Measurements from ENCODE around the gene KIAA1328. TPM values are rescaled to one million over a fixed set of nuclear protein-coding genes. Genes with fewer than 3 reads are reported as not detected.

KIAA1328 gene
- total RNA-seq, 1 experiment from 2014 or later = 10.2 TPM

DNA sequence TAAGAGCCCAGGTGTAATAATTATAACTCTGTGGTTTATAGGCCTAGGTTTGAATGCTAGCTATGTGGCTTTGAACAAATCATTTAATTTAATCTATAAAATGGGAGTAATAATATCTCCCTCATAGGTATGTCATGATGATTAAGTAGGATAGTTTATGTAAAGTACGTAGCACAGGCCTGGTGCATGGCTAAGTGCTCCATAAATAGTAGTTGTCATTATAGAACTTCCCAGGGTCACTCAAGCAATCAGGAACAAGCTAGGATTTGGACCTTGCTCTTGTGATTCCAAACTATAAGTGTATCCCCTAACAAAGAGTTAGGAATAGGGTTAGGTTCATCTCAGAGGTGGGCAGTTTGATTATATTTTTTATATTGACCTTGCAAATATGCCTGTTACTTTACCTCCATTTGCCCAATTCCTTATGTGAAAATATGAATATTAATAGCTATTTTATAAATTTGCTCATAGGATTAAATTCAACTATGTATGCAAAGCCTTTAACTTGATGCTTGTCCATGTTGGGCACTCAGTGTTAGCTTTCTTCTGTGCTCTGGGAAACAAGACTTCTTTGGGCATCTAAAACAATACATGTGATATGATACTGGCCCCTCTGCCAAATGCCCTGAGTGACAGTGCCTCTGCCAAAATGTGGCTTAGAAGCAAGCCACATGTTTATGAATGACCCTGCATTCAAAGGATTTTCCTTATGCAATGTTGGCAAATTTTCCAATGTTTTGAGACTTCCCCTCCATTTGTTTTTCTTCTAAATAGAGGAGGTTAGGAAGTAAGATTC, 353.6 kb downstream of the KIAA1328 start:
- H3K36me3 Mint-ChIP-seq (ENCODE audit: insufficient read depth, unreplicated experiment) = no peaks in the 10 kb centered on the region
- intact Hi-C loops (cut with micrococcal nuclease; ENCODE audit: unreplicated experiment) = no loop called here
- H3K27ac Mint-ChIP-seq (ENCODE audit: unreplicated experiment) = no peak overlapping the region
- H3K27me3 Mint-ChIP-seq (ENCODE audit: unreplicated experiment) = no peaks in the 10 kb centered on the region
- TF ChIP-seq, protein P1, sequence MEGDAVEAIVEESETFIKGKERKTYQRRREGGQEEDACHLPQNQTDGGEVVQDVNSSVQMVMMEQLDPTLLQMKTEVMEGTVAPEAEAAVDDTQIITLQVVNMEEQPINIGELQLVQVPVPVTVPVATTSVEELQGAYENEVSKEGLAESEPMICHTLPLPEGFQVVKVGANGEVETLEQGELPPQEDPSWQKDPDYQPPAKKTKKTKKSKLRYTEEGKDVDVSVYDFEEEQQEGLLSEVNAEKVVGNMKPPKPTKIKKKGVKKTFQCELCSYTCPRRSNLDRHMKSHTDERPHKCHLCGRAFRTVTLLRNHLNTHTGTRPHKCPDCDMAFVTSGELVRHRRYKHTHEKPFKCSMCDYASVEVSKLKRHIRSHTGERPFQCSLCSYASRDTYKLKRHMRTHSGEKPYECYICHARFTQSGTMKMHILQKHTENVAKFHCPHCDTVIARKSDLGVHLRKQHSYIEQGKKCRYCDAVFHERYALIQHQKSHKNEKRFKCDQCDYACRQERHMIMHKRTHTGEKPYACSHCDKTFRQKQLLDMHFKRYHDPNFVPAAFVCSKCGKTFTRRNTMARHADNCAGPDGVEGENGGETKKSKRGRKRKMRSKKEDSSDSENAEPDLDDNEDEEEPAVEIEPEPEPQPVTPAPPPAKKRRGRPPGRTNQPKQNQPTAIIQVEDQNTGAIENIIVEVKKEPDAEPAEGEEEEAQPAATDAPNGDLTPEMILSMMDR (IDR thresholded peaks at IDR 0.05; ENCODE audit: unreplicated experiment) = no peak
- CTCF ChIA-PET = no interaction called here
- no peak overlapping the region for H3K4me3 Mint-ChIP-seq (ENCODE audit: low read depth, unreplicated experiment)
- DNase-seq = no peak
- BruUV-seq (replicated peaks) = no TSS peak
- H3K4me1 Mint-ChIP-seq (ENCODE audit: low read depth, unreplicated experiment) = peaks cover 11% of the 10 kb centered on the region
- no peaks in the 10 kb centered on the region for H3K9me3 Mint-ChIP-seq (ENCODE audit: low read depth, unreplicated experiment)

DNA sequence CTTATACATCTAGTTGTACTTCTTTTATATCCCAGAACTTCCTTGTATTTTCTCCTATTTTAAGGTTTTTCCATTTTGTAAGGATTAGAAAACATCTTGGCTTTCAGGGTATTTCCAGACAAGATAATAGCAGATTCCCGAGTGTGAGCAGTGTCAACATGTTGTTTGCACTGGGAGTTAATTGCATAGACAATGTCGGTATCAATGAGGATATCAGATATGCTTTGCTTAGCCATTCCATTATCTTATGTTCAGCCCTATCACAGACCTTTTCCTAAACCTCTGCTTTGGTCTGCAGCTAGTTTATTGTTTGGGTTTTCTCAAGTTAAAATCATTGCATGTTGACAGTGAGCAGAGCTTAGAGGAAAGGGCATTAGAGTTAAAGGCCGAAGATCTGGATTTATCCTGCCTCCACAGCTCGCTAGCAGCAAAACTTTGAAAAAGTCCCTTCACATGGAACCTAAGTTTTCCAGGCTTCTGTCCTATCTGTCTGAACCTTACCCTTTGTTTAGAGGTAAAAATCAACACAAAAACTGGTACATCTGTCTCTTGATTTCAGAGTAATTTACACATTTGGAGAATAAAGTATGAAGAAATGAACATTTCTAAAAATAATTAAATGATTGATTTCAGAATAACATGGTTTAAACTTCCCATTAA, 355.4 kb downstream of the KIAA1328 start:
- Mint-ChIP-seq H3K4me3 (ENCODE audit: low read depth, unreplicated experiment) (no peak overlapping the region), H3K36me3 (ENCODE audit: insufficient read depth, unreplicated experiment) (no peaks in the 10 kb centered on the region), H3K4me1 (ENCODE audit: low read depth, unreplicated experiment) (peaks cover 1% of the 10 kb centered on the region), H3K9me3 (ENCODE audit: low read depth, unreplicated experiment) (no peaks in the 10 kb centered on the region), H3K27ac (ENCODE audit: unreplicated experiment) (no peak overlapping the region), H3K27me3 (ENCODE audit: unreplicated experiment) (no peaks in the 10 kb centered on the region)
- CTCF ChIA-PET = no interaction called here
- intact Hi-C loops (cut with micrococcal nuclease; ENCODE audit: unreplicated experiment) = no loop called here
- no TSS peak for BruUV-seq (replicated peaks)
- DNase-seq = no peak
- TF ChIP-seq, protein P1 (IDR thresholded peaks at IDR 0.05; ENCODE audit: unreplicated experiment) = no peak

GRCh38 chr18:37188016-37188791, 359.3 kb downstream of the KIAA1328 start:
- H3K36me3 Mint-ChIP-seq (ENCODE audit: insufficient read depth, unreplicated experiment) = no peaks in the 10 kb centered on the region
- CTCF ChIA-PET = no interaction called here

DNA sequence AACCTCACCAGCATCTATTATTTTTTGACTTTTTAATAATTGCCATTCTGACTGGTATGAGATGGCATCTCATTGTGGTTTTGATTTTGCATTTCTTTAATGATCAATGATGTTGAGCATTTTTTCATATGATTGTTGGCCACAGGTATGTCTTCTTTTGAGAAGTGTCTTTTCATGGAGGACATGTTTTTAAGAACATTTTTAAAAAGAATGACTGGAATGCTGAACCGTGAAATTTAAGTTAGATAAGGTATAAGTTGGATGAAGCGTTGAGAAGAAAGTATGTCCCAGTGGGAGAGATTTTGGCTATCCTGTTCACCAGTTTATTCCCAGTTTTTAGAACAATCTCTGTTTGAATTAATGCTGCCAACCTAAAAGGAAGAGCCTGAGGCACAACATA, 370.8 kb downstream of the KIAA1328 start:
- BruUV-seq (replicated peaks) = no TSS peak
- H3K36me3 Mint-ChIP-seq (ENCODE audit: insufficient read depth, unreplicated experiment) = no peaks in the 10 kb centered on the region
- intact Hi-C loops (cut with micrococcal nuclease; ENCODE audit: unreplicated experiment) = no loop called here
- H3K27ac Mint-ChIP-seq (ENCODE audit: unreplicated experiment) = no peak overlapping the region
- peaks cover 4% of the 10 kb centered on the region for H3K9me3 Mint-ChIP-seq (ENCODE audit: low read depth, unreplicated experiment)
- H3K4me3 Mint-ChIP-seq (ENCODE audit: low read depth, unreplicated experiment) = no peak overlapping the region
- H3K27me3 Mint-ChIP-seq (ENCODE audit: unreplicated experiment) = no peaks in the 10 kb centered on the region
- H3K4me1 Mint-ChIP-seq (ENCODE audit: low read depth, unreplicated experiment) = no peaks in the 10 kb centered on the region
- CTCF ChIA-PET = no interaction called here
- TF ChIP-seq, protein P1 (IDR thresholded peaks at IDR 0.05; ENCODE audit: unreplicated experiment) = no peak
- no peak for DNase-seq

More at GRCh38 chr18:37188016-37188791, 359.3 kb downstream of the KIAA1328 start:
- Mint-ChIP-seq H3K4me3 (ENCODE audit: low read depth, unreplicated experiment) (no peak overlapping the region), H3K4me1 (ENCODE audit: low read depth, unreplicated experiment) (no peaks in the 10 kb centered on the region), H3K27me3 (ENCODE audit: unreplicated experiment) (no peaks in the 10 kb centered on the region), H3K9me3 (ENCODE audit: low read depth, unreplicated experiment) (no peaks in the 10 kb centered on the region), H3K27ac (ENCODE audit: unreplicated experiment) (no peak overlapping the region)
- DNase-seq = no peak
- no TSS peak for BruUV-seq (replicated peaks)
- intact Hi-C loops (cut with micrococcal nuclease; ENCODE audit: unreplicated experiment) = no loop called here
- TF ChIP-seq, protein P1 (IDR thresholded peaks at IDR 0.05; ENCODE audit: unreplicated experiment) = no peak

All from Calu3 (cell line).